CD14-positive monocyte (primary cell): Measurements from ENCODE around the gene ZNF672. TPM values are rescaled to one million over a fixed set of nuclear protein-coding genes. Genes with fewer than 3 reads are reported as not detected.
A peak's percentile ranks its signal among the peaks of the same experiment; 100 is the strongest.

Experiments
- DNase-seq, 3 donors: peaks; one replicate each; pipeline ENCODE4 v3.0.0-alpha.2; 2011 to 2022
- H2AFZ ChIP-seq: 2 replicates; pipeline ENCODE4 v1.6.0; 2012; ENCODE audit warnings: mild to moderate bottlenecking, low read depth, low read length, inconsistent platforms; ENCODE audit not compliant: insufficient read depth, poor library complexity, severe bottlenecking
- H3K27ac ChIP-seq, 2 donors: 1 replicate in 1 of 2; 2 replicates in 1 of 2; pipeline ENCODE4 v1.5.1; 2012 to 2013; ENCODE audit warnings: low read length in 2 of 2, control low read depth in 1 of 2, inconsistent platforms in 1 of 2, low read depth in 1 of 2, mild to moderate bottlenecking in 1 of 2
- H3K27me3 ChIP-seq, 2 donors: one replicate each; pipeline versions ENCODE4 v1.6.0 to v1.6.1; 2011 to 2013; ENCODE audit warnings: low read length in 2 of 2; ENCODE audit not compliant: control insufficient read depth in 2 of 2, insufficient read depth in 2 of 2
- H3K36me3 ChIP-seq, 2 donors: replicated peaks in 1 of 2; 1 replicate in 1 of 2; 2 replicates in 1 of 2; pipeline versions ENCODE4 v1.5.1 to v1.6.1; 2012 to 2013; ENCODE audit warnings: low read length in 2 of 2, control low read depth in 1 of 2, inconsistent platforms in 1 of 2, mild to moderate bottlenecking in 1 of 2; ENCODE audit not compliant: insufficient read depth in 2 of 2, control insufficient read depth in 1 of 2
- H3K4me1 ChIP-seq, 2 donors: 1 replicate in 1 of 2; 2 replicates in 1 of 2; pipeline versions ENCODE4 v1.5.1 to v1.6.1; 2012 to 2013; ENCODE audit warnings: low read length in 2 of 2, control low read depth in 1 of 2, inconsistent platforms in 1 of 2, mild to moderate bottlenecking in 1 of 2, moderate library complexity in 1 of 2; ENCODE audit not compliant: insufficient read depth in 2 of 2, control insufficient read depth in 1 of 2
- H3K4me2 ChIP-seq: replicated peaks from 2 replicates; pipeline ENCODE3; 2012; ENCODE audit warnings: low read length, moderate library complexity, mild to moderate bottlenecking; ENCODE audit not compliant: poor library complexity, severe bottlenecking; ENCODE audit errors: extremely low read depth
- H3K4me3 ChIP-seq, 3 experiments: fragments of 200-600 bp in 1 of 3; sonication (generic) in 1 of 3; replicated peaks in 1 of 3; 1 replicate in 2 of 3; 2 replicates in 1 of 3; pipeline ENCODE4 v1.5.1; 2011 to 2013; ENCODE audit warnings: low read length in 3 of 3, mild to moderate bottlenecking in 3 of 3, control low read depth in 2 of 3, low read depth in 2 of 3, inconsistent platforms in 1 of 3, moderate library complexity in 1 of 3
- H3K79me2 ChIP-seq: 2 replicates; pipeline ENCODE4 v1.6.0; 2012; ENCODE audit warnings: mild to moderate bottlenecking, control low read depth, inconsistent platforms, low read length, moderate library complexity; ENCODE audit not compliant: insufficient read depth
- H3K9ac ChIP-seq: 2 replicates; pipeline ENCODE4 v1.6.0; 2017; ENCODE audit warnings: low read length, mild to moderate bottlenecking; ENCODE audit not compliant: insufficient read depth, poor library complexity, severe bottlenecking
- H3K9me3 ChIP-seq, 2 donors: replicated peaks in 1 of 2; 1 replicate in 1 of 2; 2 replicates in 1 of 2; pipeline versions ENCODE4 v1.5.1 to v1.6.1; 2012 to 2013; ENCODE audit warnings: low read length in 2 of 2, control low read depth in 1 of 2; ENCODE audit not compliant: control insufficient read depth in 1 of 2, insufficient read depth in 1 of 2
- H4K20me1 ChIP-seq: 2 replicates; pipeline ENCODE4 v1.6.0; 2012; ENCODE audit warnings: mild to moderate bottlenecking, low read length, control low read depth, moderate library complexity; ENCODE audit not compliant: insufficient read depth
- H3K27ac Mint-ChIP-seq, 7 donors: one replicate each; pipeline ENCODE4 v1.8.0; 2020; ENCODE audit warnings: mild to moderate bottlenecking in 7 of 7, mixed read lengths in 7 of 7, moderate library complexity in 6 of 7, inconsistent platforms in 2 of 7
- H3K27me3 Mint-ChIP-seq, 3 donors: one replicate each; pipeline ENCODE4 v1.8.0; 2021 to 2022; ENCODE audit warnings: low read depth in 3 of 3, mild to moderate bottlenecking in 3 of 3, mixed read lengths in 3 of 3, moderate library complexity in 3 of 3, inconsistent platforms in 1 of 3
- H3K36me3 Mint-ChIP-seq, 2 donors: one replicate each; pipeline ENCODE4 v1.8.0; 2020; ENCODE audit warnings: mixed read lengths in 2 of 2, inconsistent platforms in 1 of 2, mild to moderate bottlenecking in 1 of 2
- H3K4me1 Mint-ChIP-seq: one replicate; pipeline ENCODE4 v1.8.0; 2020; ENCODE audit warnings: mild to moderate bottlenecking, mixed read lengths
- H3K4me3 Mint-ChIP-seq, 2 donors: one replicate each; pipeline ENCODE4 v1.8.0; 2020; ENCODE audit warnings: mild to moderate bottlenecking in 2 of 2, mixed read lengths in 2 of 2, moderate library complexity in 1 of 2
- H3K9me3 Mint-ChIP-seq, 7 donors: one replicate each; pipeline ENCODE4 v1.8.0; 2020 to 2022; ENCODE audit warnings: mixed read lengths in 7 of 7, mild to moderate bottlenecking in 6 of 7, moderate library complexity in 6 of 7, inconsistent platforms in 2 of 7
- CTCF ChIP-seq: fragments of 200-600 bp; IDR thresholded peaks from one replicate; pipeline ENCODE4 v1.8.0; 2022; ENCODE audit warnings: antibody characterized with exemption, mild to moderate bottlenecking
- WGBS: methylation state at CpG from one replicate; pipeline ENCODE4 v1.1.5; 2013; ENCODE audit warnings: missing lambda C conversion rate; ENCODE audit not compliant: insufficient coverage; 5-methylcytosine and 5-hydroxymethylcytosine counted together
- intact Hi-C, 2 donors: fragments of 100-400 bp; cut with micrococcal nuclease; formaldehyde crosslinking; loops; one replicate each; pipeline versions ENCODE4 v1.15.0 to v1.15.1; 2023
- polyA plus RNA-seq, 3 donors: library from polyadenylated mRNA; depleted of rRNA in 1 of 3; unstranded in 2 of 3; stranded (reverse) in 1 of 3; fragments of 300-500 nt in 2 of 3; fragments of >200 nt in 1 of 3; fragmentation: Illumina TruSeq in 2 of 3; gene quantifications; 1 replicate in 2 of 3; 2 replicates in 1 of 3; pipeline ENCODE4 v1.2.3, GENCODE V29; 2012 to 2021

ZNF672 gene
- polyA plus RNA-seq, 3 donors: 21.2 to 23.9 (median 23.4) TPM

GRCh38 chr1:248810000-248810726, 27.9 kb upstream of the ZNF672 start:
- Histone ChIP-seq H3K36me3 (peaks cover 35 to 47% of the 10 kb centered on the region in 2 donors), H3K4me3 (peak overlapping the region in 1 of 3 experiments; percentile 45), H4K20me1 (no peaks in the 10 kb centered on the region), H3K27ac (peak overlapping the region; percentile 33 to 65), H3K9me3 (no peaks in the 10 kb centered on the region), H2AFZ (no peak overlapping the region), H3K4me1 (peaks cover 55 to 58% of the 10 kb centered on the region in 2 donors), H3K79me2 (no peaks in the 10 kb centered on the region), H3K9ac (no peak overlapping the region), H3K4me2 (peak overlapping the region; percentile 41), H3K27me3 (no peaks in the 10 kb centered on the region)
- H3K4me1 Mint-ChIP-seq: peaks cover 58% of the 10 kb centered on the region
- WGBS: 74% methylated on average over 9 of the region's 10 CpGs
- peaks cover 0 to 1% (median 0%) of the 10 kb centered on the region in 3 donors for H3K27me3 Mint-ChIP-seq
- peak overlapping the region; percentile 32 to 83 (median 74) for H3K27ac Mint-ChIP-seq
- no peak for DNase-seq
- intact Hi-C loops: loop anchor here (5.0 kb wide), 3 partner anchors 108 to 568 kb away; partner anchors contain the start of gene OR14I1 (in 1 of the 2)
- H3K9me3 Mint-ChIP-seq: no peaks in the 10 kb centered on the region
- peaks cover 41 to 51% of the 10 kb centered on the region in 2 donors for H3K36me3 Mint-ChIP-seq
- H3K4me3 Mint-ChIP-seq: peak overlapping the region in 1 of 2 donors; percentile 23
- TF ChIP-seq CTCF: no peak

- Histone ChIP-seq H3K4me1 (peaks cover 54 to 56% of the 10 kb centered on the region in 2 donors), H4K20me1 (no peaks in the 10 kb centered on the region), H2AFZ (no peak overlapping the region), H3K27ac (peak overlapping the region; percentile 33 to 65), H3K4me2 (peak overlapping the region; percentile 41), H3K79me2 (peaks cover 4% of the 10 kb centered on the region), H3K9me3 (no peaks in the 10 kb centered on the region), H3K36me3 (peaks cover 43 to 54% of the 10 kb centered on the region in 2 donors), H3K9ac (no peak overlapping the region), H3K4me3 (peak overlapping the region in 1 of 3 experiments; percentile 45), H3K27me3 (no peaks in the 10 kb centered on the region)
- intact Hi-C loops: no loop called here
- Mint-ChIP-seq H3K27me3 (peaks cover 0 to 1% (median 0%) of the 10 kb centered on the region in 3 donors), H3K9me3 (no peaks in the 10 kb centered on the region), H3K4me1 (peaks cover 56% of the 10 kb centered on the region), H3K36me3 (peaks cover 47 to 57% of the 10 kb centered on the region in 2 donors), H3K27ac (peak overlapping the region; percentile 32 to 83 (median 74)), H3K4me3 (peak overlapping the region in 1 of 2 donors; percentile 23)
- WGBS: 73% methylated on average over 4 of the region's 12 CpGs
- TF ChIP-seq CTCF: no peak
- no peak for DNase-seq
These were observed 27.1 kb upstream of the ZNF672 start for GRCh38 chr1:248810727-248811513.
